ENCODE data around the gene NOX3.

DNA sequence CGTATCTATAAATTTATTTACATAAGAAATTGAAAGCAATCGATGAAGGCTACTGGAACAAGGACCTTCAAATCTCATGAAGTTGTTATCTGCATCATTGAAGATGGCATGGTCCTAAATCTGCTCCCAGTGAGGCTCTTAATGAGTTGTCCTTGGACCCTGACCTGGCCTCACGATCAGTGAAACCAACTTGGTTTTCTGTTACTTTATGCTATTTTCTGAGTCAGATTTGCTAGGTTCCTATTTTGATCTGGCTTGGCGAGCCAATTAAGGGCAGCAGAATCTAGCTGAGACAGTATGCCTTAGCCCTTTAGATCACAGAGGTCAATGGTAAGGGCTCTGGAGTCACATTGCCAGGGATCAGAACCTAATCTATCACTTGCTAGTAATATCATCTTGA lies 30.1 kb upstream of the NOX3 start:
- TF ChIP-seq, protein P1, sequence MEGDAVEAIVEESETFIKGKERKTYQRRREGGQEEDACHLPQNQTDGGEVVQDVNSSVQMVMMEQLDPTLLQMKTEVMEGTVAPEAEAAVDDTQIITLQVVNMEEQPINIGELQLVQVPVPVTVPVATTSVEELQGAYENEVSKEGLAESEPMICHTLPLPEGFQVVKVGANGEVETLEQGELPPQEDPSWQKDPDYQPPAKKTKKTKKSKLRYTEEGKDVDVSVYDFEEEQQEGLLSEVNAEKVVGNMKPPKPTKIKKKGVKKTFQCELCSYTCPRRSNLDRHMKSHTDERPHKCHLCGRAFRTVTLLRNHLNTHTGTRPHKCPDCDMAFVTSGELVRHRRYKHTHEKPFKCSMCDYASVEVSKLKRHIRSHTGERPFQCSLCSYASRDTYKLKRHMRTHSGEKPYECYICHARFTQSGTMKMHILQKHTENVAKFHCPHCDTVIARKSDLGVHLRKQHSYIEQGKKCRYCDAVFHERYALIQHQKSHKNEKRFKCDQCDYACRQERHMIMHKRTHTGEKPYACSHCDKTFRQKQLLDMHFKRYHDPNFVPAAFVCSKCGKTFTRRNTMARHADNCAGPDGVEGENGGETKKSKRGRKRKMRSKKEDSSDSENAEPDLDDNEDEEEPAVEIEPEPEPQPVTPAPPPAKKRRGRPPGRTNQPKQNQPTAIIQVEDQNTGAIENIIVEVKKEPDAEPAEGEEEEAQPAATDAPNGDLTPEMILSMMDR (IDR thresholded peaks at IDR 0.05; ENCODE audit: borderline replicate concordance, extremely low read depth, low read length, poor library complexity, severe bottlenecking) = no peak
- TF ChIP-seq EZH2 (IDR thresholded peaks at IDR 0.05; ENCODE audit: borderline replicate concordance, low read depth, low read length, severe bottlenecking) = no peak

Measured in DND-41 (cell line).